ENCODE measurements around the gene ZNF804A.

ZNF804A gene

GRCh38 chr2:184611361-184612085, 13.2 kb downstream of the ZNF804A start:
- DNase-seq, result no peak

GRCh38 chr2:184620367-184620766, 22.0 kb downstream of the ZNF804A start:
- DNase-seq, result no peak

- no peak for DNase-seq
Measured at GRCh38 chr2:184624311-184624710, 26.0 kb downstream of the ZNF804A start.

- DNase-seq, result no peak
Measured at GRCh38 chr2:184628051-184628450, 29.7 kb downstream of the ZNF804A start.

- no peak for DNase-seq
Measured at GRCh38 chr2:184633726-184634125, 35.4 kb downstream of the ZNF804A start.

GRCh38 chr2:184637781-184638180, 39.5 kb downstream of the ZNF804A start:
- DNase-seq, result no peak

- DNase-seq, result no peak
Measured at GRCh38 chr2:184644685-184645084, 46.4 kb downstream of the ZNF804A start.

- no peak for DNase-seq
Measured at GRCh38 chr2:184646177-184646576, 47.8 kb downstream of the ZNF804A start.

GRCh38 chr2:184646593-184646992, 48.3 kb downstream of the ZNF804A start:
- DNase-seq, result no peak

GRCh38 chr2:184654945-184655344, 56.6 kb downstream of the ZNF804A start:
- no peak for DNase-seq

- no peak for DNase-seq
Measured at GRCh38 chr2:184677171-184677570, 78.8 kb downstream of the ZNF804A start.

- no peak for DNase-seq
Measured at GRCh38 chr2:184679219-184680018, 81.1 kb downstream of the ZNF804A start.

- no peak for DNase-seq
Measured at GRCh38 chr2:184680825-184681224, 82.5 kb downstream of the ZNF804A start.

- no peak for DNase-seq
Measured at GRCh38 chr2:184681642-184682321, 83.5 kb downstream of the ZNF804A start.

- DNase-seq, result no peak
Measured at GRCh38 chr2:184683911-184684310, 85.6 kb downstream of the ZNF804A start.

- DNase-seq, result no peak
Measured at GRCh38 chr2:184685999-184686841, 87.9 kb downstream of the ZNF804A start.

- no peak for DNase-seq
Measured at GRCh38 chr2:184689638-184690037, 91.3 kb downstream of the ZNF804A start.

GRCh38 chr2:184692141-184692734, 93.9 kb downstream of the ZNF804A start:
- DNase-seq, result no peak

- no peak for DNase-seq
Measured at GRCh38 chr2:184696644-184697043, 98.3 kb downstream of the ZNF804A start.

- no peak for DNase-seq
Measured at GRCh38 chr2:184698476-184698875, 100.1 kb downstream of the ZNF804A start.

- no peak for DNase-seq
Measured at GRCh38 chr2:184721881-184722280, 123.6 kb downstream of the ZNF804A start.

- no peak for DNase-seq
Measured at GRCh38 chr2:184727813-184728212, 129.5 kb downstream of the ZNF804A start.

Data from CD4-positive, alpha-beta T cell treated with Interleukin-12 subunit alpha and Interleukin-12 subunit beta, for 1 hour (primary cell).